ENCODE results near the gene SH3RF3.

Gene SH3RF3

DNA sequence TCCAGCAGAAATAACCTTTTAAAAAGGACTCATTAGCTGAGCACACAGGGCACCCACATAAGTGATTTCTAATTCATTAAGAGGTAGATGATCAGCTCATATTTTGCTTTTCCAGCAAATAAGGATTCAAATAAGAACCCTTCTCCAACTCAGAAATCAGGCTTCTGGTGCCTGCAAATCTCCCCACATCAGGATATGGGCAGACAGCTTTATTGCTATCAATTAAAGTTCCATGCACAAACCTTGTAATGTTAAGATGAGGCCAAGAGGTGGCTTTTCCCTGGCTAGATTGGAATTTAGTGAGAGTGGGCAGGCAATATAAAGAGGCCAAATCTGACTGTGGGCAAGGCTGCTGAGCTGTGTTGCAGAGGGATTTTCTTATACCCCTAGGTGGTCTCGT is 193.6 kb downstream of the SH3RF3 start:
- no peak for ATAC-seq
- no peak for TF ChIP-seq TCF4 (CRISPR knock-in tag; IDR thresholded peaks at IDR 0.05; ENCODE audit: borderline replicate concordance)
- no peak for TF ChIP-seq PATZ1 (CRISPR knock-in tag; IDR thresholded peaks at IDR 0.05; ENCODE audit: borderline replicate concordance)
- no peak for TF ChIP-seq ISL1 (CRISPR knock-in tag; IDR thresholded peaks at IDR 0.05)
- no peak for TF ChIP-seq ZNF70 (CRISPR knock-in tag; IDR thresholded peaks at IDR 0.05)
- TF ChIP-seq GLIS3 (CRISPR knock-in tag; IDR thresholded peaks at IDR 0.05): no peak

DNA sequence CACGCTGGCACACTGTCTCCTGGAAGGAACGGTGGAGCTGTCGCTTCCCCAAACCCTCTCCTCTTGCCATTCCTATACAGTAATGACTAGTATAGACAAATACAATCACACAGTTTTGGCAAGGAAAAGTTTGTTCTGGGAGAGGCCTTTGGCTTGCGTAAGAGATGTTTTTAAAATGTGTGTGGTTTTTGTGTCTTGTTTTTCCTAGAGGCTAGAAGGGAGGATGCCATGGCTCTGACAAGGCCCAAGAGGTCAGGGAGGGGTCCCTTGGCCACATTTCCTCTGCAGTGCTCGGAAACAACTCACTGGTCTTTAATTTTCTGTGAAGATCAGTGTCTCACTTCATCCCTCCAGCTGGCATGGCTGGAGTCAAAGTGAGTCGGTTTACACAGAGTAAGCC is 195.9 kb downstream of the SH3RF3 start:
- ATAC-seq: peak; percentile 46
- TF ChIP-seq, protein P1, sequence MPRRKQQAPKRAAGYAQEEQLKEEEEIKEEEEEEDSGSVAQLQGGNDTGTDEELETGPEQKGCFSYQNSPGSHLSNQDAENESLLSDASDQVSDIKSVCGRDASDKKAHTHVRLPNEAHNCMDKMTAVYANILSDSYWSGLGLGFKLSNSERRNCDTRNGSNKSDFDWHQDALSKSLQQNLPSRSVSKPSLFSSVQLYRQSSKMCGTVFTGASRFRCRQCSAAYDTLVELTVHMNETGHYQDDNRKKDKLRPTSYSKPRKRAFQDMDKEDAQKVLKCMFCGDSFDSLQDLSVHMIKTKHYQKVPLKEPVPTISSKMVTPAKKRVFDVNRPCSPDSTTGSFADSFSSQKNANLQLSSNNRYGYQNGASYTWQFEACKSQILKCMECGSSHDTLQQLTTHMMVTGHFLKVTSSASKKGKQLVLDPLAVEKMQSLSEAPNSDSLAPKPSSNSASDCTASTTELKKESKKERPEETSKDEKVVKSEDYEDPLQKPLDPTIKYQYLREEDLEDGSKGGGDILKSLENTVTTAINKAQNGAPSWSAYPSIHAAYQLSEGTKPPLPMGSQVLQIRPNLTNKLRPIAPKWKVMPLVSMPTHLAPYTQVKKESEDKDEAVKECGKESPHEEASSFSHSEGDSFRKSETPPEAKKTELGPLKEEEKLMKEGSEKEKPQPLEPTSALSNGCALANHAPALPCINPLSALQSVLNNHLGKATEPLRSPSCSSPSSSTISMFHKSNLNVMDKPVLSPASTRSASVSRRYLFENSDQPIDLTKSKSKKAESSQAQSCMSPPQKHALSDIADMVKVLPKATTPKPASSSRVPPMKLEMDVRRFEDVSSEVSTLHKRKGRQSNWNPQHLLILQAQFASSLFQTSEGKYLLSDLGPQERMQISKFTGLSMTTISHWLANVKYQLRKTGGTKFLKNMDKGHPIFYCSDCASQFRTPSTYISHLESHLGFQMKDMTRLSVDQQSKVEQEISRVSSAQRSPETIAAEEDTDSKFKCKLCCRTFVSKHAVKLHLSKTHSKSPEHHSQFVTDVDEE (CRISPR knock-in tag; IDR thresholded peaks at IDR 0.05): no peak
- TF ChIP-seq TOX (CRISPR knock-in tag; IDR thresholded peaks at IDR 0.05; ENCODE audit: borderline replicate concordance): no peak
- TF ChIP-seq ESRRG (CRISPR knock-in tag; IDR thresholded peaks at IDR 0.05): no peak
- TF ChIP-seq ZNF565 (CRISPR knock-in tag; conservative IDR thresholded peaks at IDR 0.05; ENCODE audit: low read depth): no peak
- no peak for TF ChIP-seq ISL1 (CRISPR knock-in tag; IDR thresholded peaks at IDR 0.05)
- no peak for TF ChIP-seq GLIS3 (CRISPR knock-in tag; IDR thresholded peaks at IDR 0.05)

GRCh38 chr2:109325570-109325969 is 196.6 kb downstream of the SH3RF3 start:
- ATAC-seq: no peak
- no peak for TF ChIP-seq ARNTL (CRISPR knock-in tag; IDR thresholded peaks at IDR 0.05; ENCODE audit: borderline replicate concordance, low read depth)
- TF ChIP-seq ISL1 (CRISPR knock-in tag; IDR thresholded peaks at IDR 0.05): no peak
- TF ChIP-seq, protein P1 (CRISPR knock-in tag; IDR thresholded peaks at IDR 0.05): no peak
- no peak for TF ChIP-seq ZFP30 (CRISPR knock-in tag; IDR thresholded peaks at IDR 0.05)
- TF ChIP-seq CREB5 (CRISPR knock-in tag; IDR thresholded peaks at IDR 0.05; ENCODE audit: low read depth): no peak
- TF ChIP-seq ZNF8 (CRISPR knock-in tag; IDR thresholded peaks at IDR 0.05): no peak
- no peak for TF ChIP-seq ZNF70 (CRISPR knock-in tag; IDR thresholded peaks at IDR 0.05)
- TF ChIP-seq TOX (CRISPR knock-in tag; IDR thresholded peaks at IDR 0.05; ENCODE audit: borderline replicate concordance): no peak
- no peak for TF ChIP-seq RARB (CRISPR knock-in tag; IDR thresholded peaks at IDR 0.05)

DNA sequence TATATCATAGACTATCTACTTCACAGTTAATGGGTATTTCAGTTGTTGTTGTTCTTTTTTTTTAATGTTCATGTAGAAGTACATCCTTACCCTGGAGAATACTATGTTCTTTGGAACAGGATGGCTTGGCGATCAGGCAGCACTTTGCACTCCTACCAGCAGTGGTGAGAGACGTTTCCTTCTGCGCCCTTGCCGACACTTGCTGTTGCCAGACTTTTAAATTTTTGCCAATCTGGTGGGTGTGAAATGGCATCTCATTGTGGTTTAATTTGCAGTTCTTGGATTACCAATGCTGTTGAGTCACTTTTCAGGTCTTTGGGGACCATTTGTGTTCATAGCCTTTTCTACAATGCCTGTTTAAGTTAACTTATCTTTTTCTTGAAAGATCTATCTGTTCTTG is 197.3 kb downstream of the SH3RF3 start:
- no peak for ATAC-seq
- no peak for TF ChIP-seq SNAI2 (CRISPR knock-in tag; IDR thresholded peaks at IDR 0.05)
- TF ChIP-seq OSR1 (CRISPR knock-in tag; IDR thresholded peaks at IDR 0.05): no peak
- no peak for TF ChIP-seq RARB (CRISPR knock-in tag; IDR thresholded peaks at IDR 0.05)
- TF ChIP-seq GLIS3 (CRISPR knock-in tag; IDR thresholded peaks at IDR 0.05): no peak
- TF ChIP-seq, protein P2, sequence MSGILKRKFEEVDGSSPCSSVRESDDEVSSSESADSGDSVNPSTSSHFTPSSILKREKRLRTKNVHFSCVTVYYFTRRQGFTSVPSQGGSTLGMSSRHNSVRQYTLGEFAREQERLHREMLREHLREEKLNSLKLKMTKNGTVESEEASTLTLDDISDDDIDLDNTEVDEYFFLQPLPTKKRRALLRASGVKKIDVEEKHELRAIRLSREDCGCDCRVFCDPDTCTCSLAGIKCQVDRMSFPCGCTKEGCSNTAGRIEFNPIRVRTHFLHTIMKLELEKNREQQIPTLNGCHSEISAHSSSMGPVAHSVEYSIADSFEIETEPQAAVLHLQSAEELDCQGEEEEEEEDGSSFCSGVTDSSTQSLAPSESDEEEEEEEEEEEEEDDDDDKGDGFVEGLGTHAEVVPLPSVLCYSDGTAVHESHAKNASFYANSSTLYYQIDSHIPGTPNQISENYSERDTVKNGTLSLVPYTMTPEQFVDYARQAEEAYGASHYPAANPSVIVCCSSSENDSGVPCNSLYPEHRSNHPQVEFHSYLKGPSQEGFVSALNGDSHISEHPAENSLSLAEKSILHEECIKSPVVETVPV (CRISPR knock-in tag; IDR thresholded peaks at IDR 0.05): no peak
- TF ChIP-seq ARNTL (CRISPR knock-in tag; IDR thresholded peaks at IDR 0.05; ENCODE audit: borderline replicate concordance, low read depth): no peak
- TF ChIP-seq ZFP3 (CRISPR knock-in tag; IDR thresholded peaks at IDR 0.05): no peak
- no peak for TF ChIP-seq BACH2 (CRISPR knock-in tag; IDR thresholded peaks at IDR 0.05; ENCODE audit: borderline replicate concordance)
- no peak for TF ChIP-seq CSDC2 (CRISPR knock-in tag; IDR thresholded peaks at IDR 0.05)
- no peak for TF ChIP-seq CREB5 (CRISPR knock-in tag; IDR thresholded peaks at IDR 0.05; ENCODE audit: low read depth)
- TF ChIP-seq ZFP30 (CRISPR knock-in tag; IDR thresholded peaks at IDR 0.05): no peak
- TF ChIP-seq ESRRG (CRISPR knock-in tag; IDR thresholded peaks at IDR 0.05): no peak
- TF ChIP-seq ZNF8 (CRISPR knock-in tag; IDR thresholded peaks at IDR 0.05): no peak
- no peak for TF ChIP-seq PPARA (CRISPR knock-in tag; IDR thresholded peaks at IDR 0.05; ENCODE audit: borderline replicate concordance)
- no peak for TF ChIP-seq ISL1 (CRISPR knock-in tag; IDR thresholded peaks at IDR 0.05)
- TF ChIP-seq ZNF70 (CRISPR knock-in tag; IDR thresholded peaks at IDR 0.05): no peak
- TF ChIP-seq ZC3H10 (CRISPR knock-in tag; IDR thresholded peaks at IDR 0.05): no peak

All from SK-N-SH treated with all-trans-retinoic acid at 6 μM for 48 hours (cell line).